H1 (cell line): ENCODE results near the gene CDCA4. TPM values are rescaled to one million over a fixed set of nuclear protein-coding genes. Genes with fewer than 3 reads are reported as not detected.

Experiments used
- CTCF ChIA-PET: fragments of 300-600 bp; sonication (Branson Sonifier 250); formaldehyde crosslinking; loops from one replicate; lab custom pipeline; 2021; ENCODE audit not compliant: partially characterized antibody; lab: Charles Lee
- POLR2A ChIA-PET: fragments of 300-600 bp; sonication (Branson Sonifier 250); formaldehyde crosslinking; loops from one replicate; lab custom pipeline; 2021; ENCODE audit warnings: inconsistent platforms; ENCODE audit not compliant: partially characterized antibody; lab: Charles Lee
- DNase-seq, 2 experiments: peaks; one replicate each; pipeline versions ENCODE4 v3.0.0 to v3.0.0-alpha.2; 2010 to 2022; ENCODE audit warnings: low spot score in 2 of 2, low read depth in 1 of 2, mixed read lengths in 1 of 2
- FAIRE-seq: peaks from 2 replicates; lab custom pipeline; 2011; peaks lifted over from hg19 to GRCh38; lab: Jason Lieb, UNC
- H2AFZ ChIP-seq: 2 replicates; pipeline ENCODE4 v1.8.1; 2012; ENCODE audit warnings: low read length, inconsistent platforms
- H2AK5ac ChIP-seq: 2 replicates; pipeline ENCODE4 v1.6.1; 2013; ENCODE audit warnings: low read depth, low read length
- H2BK120ac ChIP-seq: replicated peaks from 2 replicates; pipeline ENCODE3; 2013; ENCODE audit warnings: low read depth, low read length, inconsistent platforms
- H2BK12ac ChIP-seq: 2 replicates; pipeline ENCODE4 v1.6.1; 2013; ENCODE audit warnings: low read depth, low read length
- H2BK15ac ChIP-seq: 2 replicates; pipeline ENCODE4 v1.6.1; 2013; ENCODE audit warnings: low read length
- H2BK20ac ChIP-seq: 2 replicates; pipeline ENCODE4 v1.6.1; 2013; ENCODE audit warnings: low read length
- H2BK5ac ChIP-seq: 2 replicates; pipeline ENCODE4 v1.6.1; 2013; ENCODE audit warnings: low read depth, low read length
- H3K14ac ChIP-seq: 2 replicates; pipeline ENCODE4 v1.6.1; 2013; ENCODE audit warnings: inconsistent platforms; ENCODE audit not compliant: insufficient read length
- H3K18ac ChIP-seq: 2 replicates; pipeline ENCODE4 v1.6.1; 2013; ENCODE audit warnings: low read length; ENCODE audit errors: extremely low read depth
- H3K23ac ChIP-seq: 2 replicates; pipeline ENCODE4 v1.6.1; 2013; ENCODE audit warnings: inconsistent platforms; ENCODE audit not compliant: insufficient read length
- H3K23me2 ChIP-seq: 2 replicates; pipeline ENCODE4 v1.6.1; 2013; ENCODE audit warnings: low read depth, low read length
- H3K27ac ChIP-seq: 2 replicates; pipeline ENCODE4 v1.6.1; 2011; ENCODE audit warnings: low read depth, low read length, inconsistent platforms
- H3K27me3 ChIP-seq, 4 experiments: replicated peaks in 1 of 4; 1 replicate in 1 of 4; 2 replicates in 3 of 4; pipeline versions ENCODE4 v1.6.1 to v1.8.1; 2011 to 2013; ENCODE audit warnings: low read length in 3 of 4, mild to moderate bottlenecking in 3 of 4, inconsistent platforms in 2 of 4, mixed read lengths in 2 of 4, moderate library complexity in 1 of 4; ENCODE audit not compliant: control insufficient read depth in 3 of 4, insufficient read depth in 3 of 4; ENCODE audit errors: extremely low read depth in 1 of 4
- H3K36me3 ChIP-seq, 4 experiments: 2 replicates each; pipeline versions ENCODE4 v1.6.1 to v1.8.1; 2011 to 2013; ENCODE audit warnings: mild to moderate bottlenecking in 4 of 4, low read length in 3 of 4, moderate library complexity in 2 of 4, control low read depth in 1 of 4, inconsistent platforms in 1 of 4; ENCODE audit not compliant: insufficient read depth in 4 of 4, control insufficient read depth in 2 of 4
- H3K4ac ChIP-seq: replicated peaks from 2 replicates; pipeline ENCODE3; 2013; ENCODE audit warnings: low read length, low read depth, mixed read lengths, inconsistent platforms; ENCODE audit not compliant: insufficient read length
- H3K4me1 ChIP-seq, 4 experiments: replicated peaks in 1 of 4; 1 replicate in 1 of 4; 2 replicates in 3 of 4; pipeline versions ENCODE4 v1.6.1 to v1.8.1; 2011 to 2013; ENCODE audit warnings: low read length in 3 of 4, inconsistent platforms in 2 of 4, mixed read lengths in 1 of 4; ENCODE audit not compliant: insufficient read depth in 4 of 4, control insufficient read depth in 3 of 4
- H3K4me2 ChIP-seq, 2 experiments: 2 replicates each; pipeline versions ENCODE4 v1.6.1 to v1.8.1; 2011 to 2013; ENCODE audit warnings: low read depth in 2 of 2, low read length in 2 of 2, control low read depth in 1 of 2, inconsistent platforms in 1 of 2, mild to moderate bottlenecking in 1 of 2; ENCODE audit not compliant: insufficient read depth in 1 of 2
- H3K4me3 ChIP-seq, 4 experiments: fragments of 200-600, 300-600 bp in 1 of 4; sonication (generic), shearing (Covaris generic), sonication (Bioruptor Twin) in 1 of 4; 2 replicates each; pipeline versions ENCODE4 v1.5.1 to v1.8.1; 2011 to 2016; ENCODE audit warnings: low read length in 4 of 4, low read depth in 3 of 4, control low read depth in 2 of 4, inconsistent platforms in 2 of 4, mild to moderate bottlenecking in 2 of 4, mixed read lengths in 1 of 4, moderate library complexity in 1 of 4; ENCODE audit not compliant: insufficient read depth in 2 of 4; ENCODE audit errors: extremely low read depth in 1 of 4
- H3K56ac ChIP-seq: replicated peaks from 2 replicates; pipeline ENCODE3; 2013; ENCODE audit warnings: low read depth, mild to moderate bottlenecking, mixed read lengths, low read length, inconsistent platforms; ENCODE audit not compliant: insufficient read length
- H3K79me1 ChIP-seq: 2 replicates; pipeline ENCODE4 v1.6.1; 2013; ENCODE audit warnings: low read depth, low read length, control low read depth
- H3K79me2 ChIP-seq, 2 experiments: 2 replicates each; pipeline versions ENCODE4 v1.6.1 to v1.8.1; 2012 to 2013; ENCODE audit warnings: low read length in 2 of 2, mild to moderate bottlenecking in 2 of 2, inconsistent platforms in 1 of 2; ENCODE audit not compliant: insufficient read depth in 2 of 2, control insufficient read depth in 1 of 2
- H3K9ac ChIP-seq, 4 experiments: replicated peaks in 1 of 4; 1 replicate in 1 of 4; 2 replicates in 3 of 4; pipeline versions ENCODE4 v1.6.1 to v1.8.1; 2011 to 2013; ENCODE audit warnings: low read depth in 3 of 4, low read length in 3 of 4, control low read depth in 2 of 4, mild to moderate bottlenecking in 2 of 4, moderate library complexity in 2 of 4, inconsistent platforms in 1 of 4; ENCODE audit errors: extremely low read depth in 1 of 4
- H3K9me3 ChIP-seq, 2 experiments: 2 replicates each; pipeline versions ENCODE4 v1.6.1 to v1.8.1; 2012 to 2013; ENCODE audit warnings: mild to moderate bottlenecking in 2 of 2, moderate library complexity in 2 of 2, control low read depth in 1 of 2, inconsistent platforms in 1 of 2, low read depth in 1 of 2, low read length in 1 of 2, mixed read lengths in 1 of 2; ENCODE audit not compliant: insufficient read depth in 2 of 2
- H4K20me1 ChIP-seq, 2 experiments: replicated peaks in 1 of 2; 2 replicates each; pipeline versions ENCODE3 to v1.8.1; 2011 to 2013; ENCODE audit warnings: inconsistent platforms in 2 of 2, low read length in 2 of 2, mild to moderate bottlenecking in 1 of 2; ENCODE audit not compliant: insufficient read depth in 2 of 2, control insufficient read depth in 1 of 2
- H4K5ac ChIP-seq: 2 replicates; pipeline ENCODE4 v1.6.1; 2013; ENCODE audit warnings: low read length, low read depth, mixed read lengths, inconsistent platforms; ENCODE audit not compliant: insufficient read length
- H4K8ac ChIP-seq: 2 replicates; pipeline ENCODE4 v1.8.0; 2013; ENCODE audit warnings: mild to moderate bottlenecking, moderate library complexity, low read length, inconsistent platforms; ENCODE audit not compliant: insufficient read depth; ENCODE audit errors: extremely low read depth
- H4K91ac ChIP-seq: replicated peaks from 2 replicates; pipeline ENCODE3; 2013; ENCODE audit warnings: low read length, mixed read lengths, inconsistent platforms; ENCODE audit not compliant: insufficient read length
- CHD1 ChIP-seq: IDR thresholded peaks from 2 replicates; pipeline ENCODE4 v1.6.1; 2012; ENCODE audit warnings: low read depth, low read length, improper control_type of control experiment
- PHF8 ChIP-seq: fragments of 200-600 bp; sonication (generic); conservative IDR thresholded peaks from 2 replicates; pipeline ENCODE4 v1.7.1; 2012; ENCODE audit warnings: low read depth, mild to moderate bottlenecking, inconsistent platforms, low read length, moderate library complexity
- WGBS, 2 experiments: shearing (Covaris generic) in 1 of 2; methylation state at CpG; one replicate each; pipeline versions ENCODE4 v1.1.6 to v1.1.7; 2013 to 2015; ENCODE audit warnings: low lambda C conversion rate in 2 of 2, mixed read lengths in 2 of 2, inconsistent platforms in 1 of 2, low coverage in 1 of 2, missing lambda C conversion rate in 1 of 2; ENCODE audit not compliant: insufficient replicate concordance in 2 of 2, insufficient coverage in 1 of 2, insufficient read length in 1 of 2; ENCODE audit errors: extremely low coverage in 1 of 2, missing lambda C conversion rate in 1 of 2; 5-methylcytosine and 5-hydroxymethylcytosine counted together
- polyA plus RNA-seq, 7 experiments: library from polyadenylated mRNA; depleted of rRNA in 3 of 7; stranded (reverse) in 5 of 7; unstranded in 2 of 7; fragments of >200 nt in 5 of 7; fragments of 200-250 nt in 2 of 7; gene quantifications; 1 replicate in 5 of 7; 2 replicates in 1 of 7; 4 replicates in 1 of 7; pipeline versions ENCODE4 v1.2.1 to v1.2.3, GENCODE V29; 2011 to 2013; ENCODE audit warnings: missing spikeins in 2 of 7, mixed read lengths in 2 of 7
- total RNA-seq: library from RNA; stranded (reverse); fragmentation: NEBNext Ultra II Directional; extraction: Animal tissue kit (Norgen Biotek cat#: 25700); gene quantifications from 2 replicates; pipeline ENCODE4 v1.2.1, GENCODE V29; 2021

Gene CDCA4
- total and polyA plus RNA-seq, 2 of the 8 experiments (the other 6 are each of a cell fraction or from before 2014, with no cell fraction given): 49.9 to 62.4 TPM

GRCh38 chr14:105053996-105054395 lies 33.1 kb upstream of the CDCA4 start:
- H3K36me3 ChIP-seq: no peaks in the 10 kb centered on the region
- no peak overlapping the region for H2BK5ac ChIP-seq
- H3K9ac ChIP-seq: no peak overlapping the region
- H4K5ac ChIP-seq: no peak overlapping the region
- H3K56ac ChIP-seq: no peak overlapping the region
- no peak overlapping the region for H2BK120ac ChIP-seq
- H4K8ac ChIP-seq: no peak overlapping the region
- POLR2A ChIA-PET: no interaction called here
- H3K4me3 ChIP-seq: no peak overlapping the region
- CTCF ChIA-PET: interaction anchor here (0.6 to 2.7 kb wide), 7 partner anchors 10 to 286 kb away, joined by 3 to 9 read pairs (median 4); no protein-coding TSS in a partner anchor
- H2BK12ac ChIP-seq: no peak overlapping the region
- no peak overlapping the region for H3K18ac ChIP-seq
- no peak for FAIRE-seq
- no peak overlapping the region for H3K14ac ChIP-seq
- no peaks in the 10 kb centered on the region for H3K79me1 ChIP-seq
- no peak for DNase-seq
- peaks cover 7% of the 10 kb centered on the region; the same call in 1 of the 2 replicates for H3K23me2 ChIP-seq
- H2BK15ac ChIP-seq: no peak overlapping the region
- no peaks in the 10 kb centered on the region for H4K20me1 ChIP-seq
- peaks cover 2 to 27% (median 19%) of the 10 kb centered on the region in 4 experiments; a peak in 5 of 7 replicates for H3K27me3 ChIP-seq
- no peaks in the 10 kb centered on the region for H3K9me3 ChIP-seq
- no peak overlapping the region for H2BK20ac ChIP-seq
- no peak overlapping the region for H3K4ac ChIP-seq
- H3K23ac ChIP-seq: no peak overlapping the region
- no peak overlapping the region for H2AK5ac ChIP-seq
- H4K91ac ChIP-seq: no peak overlapping the region
- no peak overlapping the region for H2AFZ ChIP-seq
- no peaks in the 10 kb centered on the region for H3K79me2 ChIP-seq
- no peak overlapping the region for H3K27ac ChIP-seq
- no peak overlapping the region for H3K4me2 ChIP-seq
- peaks cover 0 to 19% (median 14%) of the 10 kb centered on the region in 4 experiments; a peak in 6 of 7 replicates for H3K4me1 ChIP-seq
- 91% methylated on average over 9 of the region's 15 CpGs; no CpG with 5 or more reads in 1 of the 2 experiments for WGBS, 2 experiments
- TF ChIP-seq CHD1 (no peak), PHF8 (no peak)
